ENCODE results near the gene DIS3L2.
"Not testable (repeated sequence)": the region's sequence is repeated elsewhere in the genome, so short reads cannot be mapped to it uniquely, and the experiment has no call there.

Gene DIS3L2

GRCh38 chr2:232327105-232328031, 365.9 kb downstream of the DIS3L2 start:
- DNase-seq, result peak; percentile 60 to 85 (median 78)

GRCh38 chr2:232328032-232328422, 366.5 kb downstream of the DIS3L2 start:
- no peak for DNase-seq

GRCh38 chr2:232328516-232329460, 367.3 kb downstream of the DIS3L2 start:
- no peak for DNase-seq

GRCh38 chr2:232329716-232330067, 368.2 kb downstream of the DIS3L2 start:
- no peak for DNase-seq

GRCh38 chr2:232330068-232330999, 368.8 kb downstream of the DIS3L2 start:
- no peak for DNase-seq

GRCh38 chr2:232331061-232331460, 369.5 kb downstream of the DIS3L2 start:
- not testable (repeated sequence) for DNase-seq

- DNase-seq, result not testable (repeated sequence)
Measured at GRCh38 chr2:232331641-232332040, 370.1 kb downstream of the DIS3L2 start.

- not testable (repeated sequence) for DNase-seq
Measured at GRCh38 chr2:232332244-232332939, 370.9 kb downstream of the DIS3L2 start.

- no peak for DNase-seq
Measured at GRCh38 chr2:232332940-232333259, 371.4 kb downstream of the DIS3L2 start.

- no peak for DNase-seq
Measured at GRCh38 chr2:232333361-232334135, 372.0 kb downstream of the DIS3L2 start.

GRCh38 chr2:232334136-232334884, 372.8 kb downstream of the DIS3L2 start:
- DNase-seq, result not testable (repeated sequence)

- DNase-seq, result not testable (repeated sequence)
Measured at GRCh38 chr2:232334885-232335205, 373.3 kb downstream of the DIS3L2 start.

- not testable (repeated sequence) for DNase-seq
Measured at GRCh38 chr2:232335206-232335858, 373.8 kb downstream of the DIS3L2 start.

GRCh38 chr2:232335859-232336215, 374.3 kb downstream of the DIS3L2 start:
- DNase-seq, result no peak

GRCh38 chr2:232336241-232336736, 374.8 kb downstream of the DIS3L2 start:
- no peak for DNase-seq

GRCh38 chr2:232336981-232337720, 375.6 kb downstream of the DIS3L2 start:
- no peak for DNase-seq

GRCh38 chr2:232338094-232338758, 376.7 kb downstream of the DIS3L2 start:
- DNase-seq, result not testable (repeated sequence)

GRCh38 chr2:232338759-232339106, 377.2 kb downstream of the DIS3L2 start:
- DNase-seq, result no peak

All from stimulated activated naive CD4-positive, alpha-beta T cell (primary cell).